Neural progenitor cell (in vitro differentiated cells): ENCODE data around the gene BCAT1. TPM values are rescaled to one million over a fixed set of nuclear protein-coding genes. Genes with fewer than 3 reads are reported as not detected.

Experiments
- DNase-seq: peaks from one replicate; pipeline ENCODE4 v3.0.0-alpha.2; 2016; ENCODE audit warnings: low spot score
- H2AFZ ChIP-seq: fragments of 200-600 bp; sonication (generic); replicated peaks from 2 replicates; pipeline ENCODE4 v1.6.1; 2016; ENCODE audit warnings: antibody characterized with exemption
- H3F3A ChIP-seq: fragments of 200-600 bp; sonication (generic); 2 replicates; pipeline ENCODE4 v1.6.1; 2016; ENCODE audit warnings: antibody characterized with exemption, low read depth
- H3K27ac ChIP-seq: fragments of 200-600 bp; sonication (generic); 2 replicates; pipeline ENCODE4 v1.5.1; 2016; ENCODE audit warnings: mild to moderate bottlenecking
- H3K27me3 ChIP-seq: fragments of 200-600 bp; sonication (generic); 2 replicates; pipeline ENCODE4 v1.6.1; 2016; ENCODE audit warnings: mild to moderate bottlenecking, moderate library complexity
- H3K36me3 ChIP-seq: fragments of 200-600 bp; sonication (generic); 2 replicates; pipeline ENCODE4 v1.5.1; 2016
- H3K4me1 ChIP-seq: fragments of 200-600 bp; sonication (generic); 2 replicates; pipeline ENCODE4 v1.6.1; 2016; ENCODE audit warnings: mixed run types
- H3K4me2 ChIP-seq: fragments of 200-600 bp; sonication (generic); 2 replicates; pipeline ENCODE4 v1.6.1; 2016
- H3K4me3 ChIP-seq: fragments of 200-600 bp; sonication (generic); 2 replicates; pipeline ENCODE4 v1.5.1; 2016
- H3K79me2 ChIP-seq: fragments of 200-600 bp; sonication (generic); 2 replicates; pipeline ENCODE4 v1.6.1; 2016; ENCODE audit warnings: low read depth
- H3K9ac ChIP-seq: fragments of 200-600 bp; sonication (generic); 2 replicates; pipeline ENCODE4 v1.6.1; 2016
- H3K9me3 ChIP-seq: fragments of 200-600 bp; sonication (generic); 2 replicates; pipeline ENCODE4 v1.5.1; 2016; ENCODE audit warnings: low read depth
- H4K20me1 ChIP-seq: fragments of 200-600 bp; sonication (generic); 2 replicates; pipeline ENCODE4 v1.6.1; 2016; ENCODE audit warnings: low read depth
- H3K27ac Mint-ChIP-seq: 3 replicates; pipeline ENCODE4 v1.8.0; 2021; ENCODE audit warnings: mixed read lengths
- H3K27me3 Mint-ChIP-seq: 2 replicates; pipeline ENCODE4 v1.8.0; 2022; ENCODE audit warnings: low read depth, mild to moderate bottlenecking, inconsistent platforms, moderate library complexity, mixed read lengths; ENCODE audit not compliant: insufficient read depth
- H3K36me3 Mint-ChIP-seq: 3 replicates; pipeline ENCODE4 v1.8.0; 2021; ENCODE audit warnings: mixed read lengths
- H3K4me1 Mint-ChIP-seq: 3 replicates; pipeline ENCODE4 v1.8.0; 2021; ENCODE audit warnings: mixed read lengths
- H3K4me3 Mint-ChIP-seq: 3 replicates; pipeline ENCODE4 v1.8.0; 2021; ENCODE audit warnings: mild to moderate bottlenecking, moderate library complexity, mixed read lengths
- H3K9me3 Mint-ChIP-seq: 3 replicates; pipeline ENCODE4 v1.8.0; 2020; ENCODE audit warnings: mixed read lengths
- CTCF ChIP-seq: fragments of 200-600 bp; sonication (generic); IDR thresholded peaks from 2 replicates; pipeline ENCODE4 v1.5.1; 2017; ENCODE audit warnings: antibody characterized with exemption, mild to moderate bottlenecking
- EZH2 ChIP-seq: fragments of 200-600 bp; sonication (generic); IDR thresholded peaks from 2 replicates; pipeline ENCODE4 v1.6.1; 2017; ENCODE audit warnings: antibody characterized with exemption, mild to moderate bottlenecking, moderate library complexity
- EZH2phosphoT487 ChIP-seq: fragments of 200-600 bp; sonication (generic); IDR thresholded peaks from 2 replicates; pipeline ENCODE4 v1.6.1; 2017; ENCODE audit warnings: antibody characterized with exemption
- total RNA-seq: library from RNA; depleted of rRNA; stranded (reverse); fragments of >200 nt; gene quantifications from 2 replicates; pipeline ENCODE4 v1.2.3, GENCODE V29; 2015; ENCODE audit warnings: low replicate concordance

The BCAT1 gene
- total RNA-seq, 1 donor from 2014 or later: 287 TPM

GRCh38 chr12:24822121-24822899 lies 126.6 kb downstream of the BCAT1 start:
- no peak overlapping the region for H3K27ac Mint-ChIP-seq

GRCh38 chr12:24821691-24822090 lies 127.2 kb downstream of the BCAT1 start:
- no peaks in the 10 kb centered on the region for H3K27me3 Mint-ChIP-seq
- no peaks in the 10 kb centered on the region for H3K9me3 Mint-ChIP-seq
- H3K36me3 Mint-ChIP-seq: peaks cover 38% of the 10 kb centered on the region
- Histone ChIP-seq H3K9me3 (no peaks in the 10 kb centered on the region), H4K20me1 (no peaks in the 10 kb centered on the region), H3K4me3 (no peak overlapping the region), H3K36me3 (peaks cover 21% of the 10 kb centered on the region), H3K27me3 (no peaks in the 10 kb centered on the region), H3F3A (no peaks in the 10 kb centered on the region), H3K9ac (no peak overlapping the region), H3K27ac (no peak overlapping the region), H3K4me2 (no peak overlapping the region), H3K4me1 (no peaks in the 10 kb centered on the region), H3K79me2 (no peaks in the 10 kb centered on the region), H2AFZ (no peak overlapping the region)
- H3K4me1 Mint-ChIP-seq: no peaks in the 10 kb centered on the region
- DNase-seq: no peak
- TF ChIP-seq EZH2phosphoT487 (no peak), EZH2 (no peak), CTCF (no peak)
- H3K27ac Mint-ChIP-seq: no peak overlapping the region
- no peak overlapping the region for H3K4me3 Mint-ChIP-seq

More at GRCh38 chr12:24822121-24822899, 126.6 kb downstream of the BCAT1 start:
- H3K4me2 ChIP-seq: no peak overlapping the region
- no peak overlapping the region for H3K4me3 ChIP-seq
- no peaks in the 10 kb centered on the region for H3F3A ChIP-seq
- H3K36me3 Mint-ChIP-seq: peaks cover 39% of the 10 kb centered on the region
- H3K27me3 Mint-ChIP-seq: no peaks in the 10 kb centered on the region
- no peaks in the 10 kb centered on the region for H3K9me3 Mint-ChIP-seq
- H2AFZ ChIP-seq: no peak overlapping the region
- DNase-seq: no peak
- H3K4me3 Mint-ChIP-seq: no peak overlapping the region
- H3K4me1 ChIP-seq: no peaks in the 10 kb centered on the region
- H3K27me3 ChIP-seq: no peaks in the 10 kb centered on the region
- H3K27ac ChIP-seq: no peak overlapping the region
- no peaks in the 10 kb centered on the region for H3K9me3 ChIP-seq
- no peak overlapping the region for H3K9ac ChIP-seq
- TF ChIP-seq CTCF (no peak), EZH2phosphoT487 (no peak), EZH2 (no peak)
- H4K20me1 ChIP-seq: no peaks in the 10 kb centered on the region
- H3K79me2 ChIP-seq: no peaks in the 10 kb centered on the region
- H3K4me1 Mint-ChIP-seq: no peaks in the 10 kb centered on the region
- peaks cover 27% of the 10 kb centered on the region for H3K36me3 ChIP-seq

- TF ChIP-seq CTCF: no peak
- no peak for TF ChIP-seq EZH2phosphoT487
- TF ChIP-seq EZH2: no peak
- Histone ChIP-seq H3K36me3 (peaks cover 19% of the 10 kb centered on the region), H2AFZ (no peak overlapping the region), H3K4me3 (no peak overlapping the region), H4K20me1 (no peaks in the 10 kb centered on the region), H3F3A (no peaks in the 10 kb centered on the region), H3K27me3 (no peaks in the 10 kb centered on the region), H3K4me1 (no peaks in the 10 kb centered on the region), H3K27ac (no peak overlapping the region), H3K9me3 (no peaks in the 10 kb centered on the region), H3K79me2 (no peaks in the 10 kb centered on the region), H3K4me2 (no peak overlapping the region), H3K9ac (no peak overlapping the region)
- Mint-ChIP-seq H3K4me3 (no peak overlapping the region), H3K4me1 (no peaks in the 10 kb centered on the region), H3K27ac (no peak overlapping the region), H3K36me3 (peaks cover 46% of the 10 kb centered on the region), H3K9me3 (no peaks in the 10 kb centered on the region), H3K27me3 (no peaks in the 10 kb centered on the region)
- no peak for DNase-seq
Measured at GRCh38 chr12:24820872-24821271, 128.0 kb downstream of the BCAT1 start.
